Ishikawa (cell line): ENCODE data around the gene PPP2R2C.

Experiments
- CEBPB ChIP-seq: IDR thresholded peaks from 2 replicates; pipeline ENCODE4 v1.6.1; 2012
- CREB1 ChIP-seq: IDR thresholded peaks from 2 replicates; pipeline ENCODE4 v1.6.1; 2012; ENCODE audit warnings: low read depth
- EP300 ChIP-seq: IDR thresholded peaks from 2 replicates; pipeline ENCODE4 v1.6.1; 2012; ENCODE audit warnings: borderline replicate concordance
- FOXM1 ChIP-seq: IDR thresholded peaks from 2 replicates; pipeline ENCODE4 v1.6.1; 2012; ENCODE audit warnings: low read depth, borderline replicate concordance
- MAX ChIP-seq: IDR thresholded peaks from 2 replicates; pipeline ENCODE4 v1.6.1; 2012
- NFIC ChIP-seq: IDR thresholded peaks from 2 replicates; pipeline ENCODE4 v1.6.1; 2012
- RAD21 ChIP-seq: IDR thresholded peaks from 2 replicates; pipeline ENCODE4 v1.6.1; 2012; ENCODE audit warnings: low read depth
- REST ChIP-seq: IDR thresholded peaks from 2 replicates; pipeline ENCODE4 v1.6.1; 2012; ENCODE audit warnings: low read depth, mild to moderate bottlenecking
- TAF1 ChIP-seq: IDR thresholded peaks from 2 replicates; pipeline ENCODE4 v1.6.1; 2012; ENCODE audit warnings: low read depth, mild to moderate bottlenecking
- TCF12 ChIP-seq: IDR thresholded peaks from 2 replicates; pipeline ENCODE4 v1.6.1; 2012; ENCODE audit warnings: low read depth
- YY1 ChIP-seq: IDR thresholded peaks from 2 replicates; pipeline ENCODE4 v1.6.1; 2012; ENCODE audit warnings: low read depth
- TF ChIP-seq, protein P1 (sequence below): IDR thresholded peaks from 2 replicates; pipeline ENCODE4 v1.6.1; 2012

- TF ChIP-seq FOXM1 (no peak), TAF1 (no peak), MAX (no peak), EP300 (no peak), RAD21 (no peak), TCF12 (no peak), REST (no peak), YY1 (no peak), CEBPB (no peak), NFIC (no peak), CREB1 (no peak)
- TF ChIP-seq, protein P1, sequence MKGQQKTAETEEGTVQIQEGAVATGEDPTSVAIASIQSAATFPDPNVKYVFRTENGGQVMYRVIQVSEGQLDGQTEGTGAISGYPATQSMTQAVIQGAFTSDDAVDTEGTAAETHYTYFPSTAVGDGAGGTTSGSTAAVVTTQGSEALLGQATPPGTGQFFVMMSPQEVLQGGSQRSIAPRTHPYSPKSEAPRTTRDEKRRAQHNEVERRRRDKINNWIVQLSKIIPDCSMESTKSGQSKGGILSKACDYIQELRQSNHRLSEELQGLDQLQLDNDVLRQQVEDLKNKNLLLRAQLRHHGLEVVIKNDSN, result no peak
Measured at GRCh38 chr4:6451309-6451708, 21.1 kb downstream of the PPP2R2C start.
